BJ (cell line): Measurements from ENCODE around the gene SCFD2. TPM values are rescaled to one million over a fixed set of nuclear protein-coding genes. Genes with fewer than 3 reads are reported as not detected.

Experiments
- CTCF ChIA-PET: fragments of 350-600 bp; formaldehyde crosslinking; extraction: SDS; loops from one replicate; lab custom pipeline; 2021; ENCODE audit warnings: antibody characterized with exemption, inconsistent platforms; lab: Yijun Ruan, JAX
- POLR2A ChIA-PET: fragments of 300-600 bp; sonication (Branson Sonifier 250); formaldehyde crosslinking; extraction: SDS; loops from one replicate; lab custom pipeline; 2021; ENCODE audit warnings: antibody characterized with exemption; lab: Charles Lee
- DNase-seq: peaks from one replicate; pipeline ENCODE4 v3.0.0-alpha.2; 2011; ENCODE audit warnings: low read depth
- H3K27me3 ChIP-seq: 2 replicates; pipeline ENCODE4 v1.6.0; 2011; ENCODE audit warnings: low read length; ENCODE audit not compliant: control insufficient read depth, insufficient read depth
- H3K36me3 ChIP-seq: 2 replicates; pipeline ENCODE4 v1.5.1; 2011; ENCODE audit warnings: low read length; ENCODE audit not compliant: control insufficient read depth, insufficient read depth
- H3K4me3 ChIP-seq: 2 replicates; pipeline ENCODE4 v1.5.1; 2011; ENCODE audit warnings: low read depth, mild to moderate bottlenecking, control low read depth, low read length
- CTCF ChIP-seq: IDR thresholded peaks from 2 replicates; pipeline ENCODE4 v1.5.1; 2011; ENCODE audit warnings: low read depth, mild to moderate bottlenecking, control low read depth, inconsistent platforms, low read length, moderate library complexity; ENCODE audit not compliant: insufficient read depth
- polyA plus RNA-seq: library from polyadenylated mRNA; depleted of rRNA; stranded (reverse); fragments of >200 nt; gene quantifications from 2 replicates; pipeline ENCODE4 v1.2.3, GENCODE V29; 2011

The SCFD2 gene
- polyA plus RNA-seq, 1 experiment: 17.4 TPM

- H3K36me3 ChIP-seq: no peaks in the 10 kb centered on the region
- H3K27me3 ChIP-seq: no peaks in the 10 kb centered on the region
- ChIA-PET POLR2A (no interaction called here), CTCF (interaction anchor here (0.5 kb wide), 1 partner anchor 162 kb away, joined by 4 read pairs; no protein-coding TSS in a partner anchor)
- no peak for DNase-seq
- H3K4me3 ChIP-seq: no peak overlapping the region
- no peak for TF ChIP-seq CTCF
Observed at GRCh38 chr4:53021754-53022512, 343.9 kb downstream of the SCFD2 start.

GRCh38 chr4:53019485-53020382, 346.1 kb downstream of the SCFD2 start:
- Histone ChIP-seq H3K27me3 (no peaks in the 10 kb centered on the region), H3K36me3 (no peaks in the 10 kb centered on the region), H3K4me3 (no peak overlapping the region)
- no peak for TF ChIP-seq CTCF
- POLR2A ChIA-PET: no interaction called here
- CTCF ChIA-PET: interaction anchor here (2.6 kb wide), 1 partner anchor 1214 kb away, joined by 14 read pairs; no protein-coding TSS in a partner anchor
- DNase-seq: peak; percentile 35

GRCh38 chr4:53018471-53018870, 347.4 kb downstream of the SCFD2 start:
- Histone ChIP-seq H3K4me3 (no peak overlapping the region), H3K36me3 (no peaks in the 10 kb centered on the region), H3K27me3 (no peaks in the 10 kb centered on the region)
- POLR2A ChIA-PET: no interaction called here
- CTCF ChIA-PET: interaction anchor here (1.4 to 2.6 kb wide), 2 partner anchors 889 to 1215 kb away, joined by 3 to 14 read pairs; no protein-coding TSS in a partner anchor
- DNase-seq: no peak
- no peak for TF ChIP-seq CTCF

- ChIA-PET POLR2A (no interaction called here), CTCF (interaction anchor here (0.6 to 4.9 kb wide), 21 partner anchors 8 to 1216 kb away, joined by 3 to 57 read pairs (median 3); partner anchors contain the start of gene PDGFRA)
- H3K27me3 ChIP-seq: no peaks in the 10 kb centered on the region
- H3K4me3 ChIP-seq: no peak overlapping the region
- H3K36me3 ChIP-seq: no peaks in the 10 kb centered on the region
- no peak for DNase-seq
- TF ChIP-seq CTCF: no peak
Observed at GRCh38 chr4:53016099-53016820, 349.6 kb downstream of the SCFD2 start.
